ENCODE data around the gene DNMT3A.

The DNMT3A gene

GRCh38 chr2:25304321-25304720, 37.4 kb downstream of the DNMT3A start:
- Histone ChIP-seq H3K9ac (ENCODE audit: low read depth, low read length) (no peak overlapping the region), H3K9me3 (ENCODE audit: control insufficient read depth, insufficient read depth, low read length) (no peaks in the 10 kb centered on the region), H3K4me1 (ENCODE audit: insufficient read depth, low read length) (peaks cover 13% of the 10 kb centered on the region), H3K36me3 (ENCODE audit: insufficient read depth, low read length) (no peaks in the 10 kb centered on the region)

- Histone ChIP-seq H3K9ac (ENCODE audit: low read depth, low read length) (no peak overlapping the region), H3K4me1 (ENCODE audit: insufficient read depth, low read length) (peaks cover 13% of the 10 kb centered on the region), H3K36me3 (ENCODE audit: insufficient read depth, low read length) (no peaks in the 10 kb centered on the region), H3K9me3 (ENCODE audit: control insufficient read depth, insufficient read depth, low read length) (no peaks in the 10 kb centered on the region)
Observed at GRCh38 chr2:25303633-25304236, 38.0 kb downstream of the DNMT3A start.

GRCh38 chr2:25302758-25303375, 38.9 kb downstream of the DNMT3A start:
- Histone ChIP-seq H3K9me3 (ENCODE audit: control insufficient read depth, insufficient read depth, low read length) (no peaks in the 10 kb centered on the region), H3K36me3 (ENCODE audit: insufficient read depth, low read length) (no peaks in the 10 kb centered on the region), H3K4me1 (ENCODE audit: insufficient read depth, low read length) (peaks cover 13% of the 10 kb centered on the region), H3K9ac (ENCODE audit: low read depth, low read length) (no peak overlapping the region)

- Histone ChIP-seq H3K9ac (ENCODE audit: low read depth, low read length) (no peak overlapping the region), H3K4me1 (ENCODE audit: insufficient read depth, low read length) (peaks cover 13% of the 10 kb centered on the region), H3K9me3 (ENCODE audit: control insufficient read depth, insufficient read depth, low read length) (no peaks in the 10 kb centered on the region), H3K36me3 (ENCODE audit: insufficient read depth, low read length) (no peaks in the 10 kb centered on the region)
Observed at GRCh38 chr2:25301453-25302352, 40.0 kb downstream of the DNMT3A start.

GRCh38 chr2:25300001-25300400, 41.7 kb downstream of the DNMT3A start:
- no peaks in the 10 kb centered on the region for H3K36me3 ChIP-seq (ENCODE audit: insufficient read depth, low read length)
- no peaks in the 10 kb centered on the region for H3K9me3 ChIP-seq (ENCODE audit: control insufficient read depth, insufficient read depth, low read length)
- peaks cover 20% of the 10 kb centered on the region for H3K4me1 ChIP-seq (ENCODE audit: insufficient read depth, low read length)
- H3K9ac ChIP-seq (ENCODE audit: low read depth, low read length): no peak overlapping the region

GRCh38 chr2:25298776-25299431, 42.8 kb downstream of the DNMT3A start:
- no peak overlapping the region for H3K9ac ChIP-seq (ENCODE audit: low read depth, low read length)
- H3K36me3 ChIP-seq (ENCODE audit: insufficient read depth, low read length): no peaks in the 10 kb centered on the region
- no peaks in the 10 kb centered on the region for H3K9me3 ChIP-seq (ENCODE audit: control insufficient read depth, insufficient read depth, low read length)
- H3K4me1 ChIP-seq (ENCODE audit: insufficient read depth, low read length): peaks cover 20% of the 10 kb centered on the region; the same call in 1 of the 2 replicates

GRCh38 chr2:25297738-25298137, 44.0 kb downstream of the DNMT3A start:
- Histone ChIP-seq H3K9ac (ENCODE audit: low read depth, low read length) (no peak overlapping the region), H3K4me1 (ENCODE audit: insufficient read depth, low read length) (peaks cover 16% of the 10 kb centered on the region; the same call in 1 of the 2 replicates), H3K9me3 (ENCODE audit: control insufficient read depth, insufficient read depth, low read length) (no peaks in the 10 kb centered on the region), H3K36me3 (ENCODE audit: insufficient read depth, low read length) (no peaks in the 10 kb centered on the region)

GRCh38 chr2:25295621-25296020, 46.1 kb downstream of the DNMT3A start:
- Histone ChIP-seq H3K4me1 (ENCODE audit: insufficient read depth, low read length) (peaks cover 16% of the 10 kb centered on the region; the same call in 1 of the 2 replicates), H3K9me3 (ENCODE audit: control insufficient read depth, insufficient read depth, low read length) (no peaks in the 10 kb centered on the region), H3K9ac (ENCODE audit: low read depth, low read length) (no peak overlapping the region), H3K36me3 (ENCODE audit: insufficient read depth, low read length) (no peaks in the 10 kb centered on the region)

- Histone ChIP-seq H3K36me3 (ENCODE audit: insufficient read depth, low read length) (no peaks in the 10 kb centered on the region), H3K9ac (ENCODE audit: low read depth, low read length) (no peak overlapping the region), H3K4me1 (ENCODE audit: insufficient read depth, low read length) (peaks cover 16% of the 10 kb centered on the region; the same call in 1 of the 2 replicates), H3K9me3 (ENCODE audit: control insufficient read depth, insufficient read depth, low read length) (no peaks in the 10 kb centered on the region)
Observed at GRCh38 chr2:25294573-25295462, 46.9 kb downstream of the DNMT3A start.

- Histone ChIP-seq H3K9me3 (ENCODE audit: control insufficient read depth, insufficient read depth, low read length) (no peaks in the 10 kb centered on the region), H3K9ac (ENCODE audit: low read depth, low read length) (no peak overlapping the region), H3K4me1 (ENCODE audit: insufficient read depth, low read length) (peaks cover 16% of the 10 kb centered on the region; the same call in 1 of the 2 replicates), H3K36me3 (ENCODE audit: insufficient read depth, low read length) (no peaks in the 10 kb centered on the region)
Observed at GRCh38 chr2:25293958-25294562, 47.7 kb downstream of the DNMT3A start.

GRCh38 chr2:25293145-25293544, 48.6 kb downstream of the DNMT3A start:
- Histone ChIP-seq H3K36me3 (ENCODE audit: insufficient read depth, low read length) (no peaks in the 10 kb centered on the region), H3K9me3 (ENCODE audit: control insufficient read depth, insufficient read depth, low read length) (no peaks in the 10 kb centered on the region), H3K4me1 (ENCODE audit: insufficient read depth, low read length) (peaks cover 16% of the 10 kb centered on the region; the same call in 1 of the 2 replicates), H3K9ac (ENCODE audit: low read depth, low read length) (no peak overlapping the region)

- Histone ChIP-seq H3K4me1 (ENCODE audit: insufficient read depth, low read length) (peaks cover 16% of the 10 kb centered on the region; the same call in 1 of the 2 replicates), H3K9ac (ENCODE audit: low read depth, low read length) (no peak overlapping the region), H3K9me3 (ENCODE audit: control insufficient read depth, insufficient read depth, low read length) (no peaks in the 10 kb centered on the region), H3K36me3 (ENCODE audit: insufficient read depth, low read length) (no peaks in the 10 kb centered on the region)
Observed at GRCh38 chr2:25292408-25292807, 49.3 kb downstream of the DNMT3A start.

- H3K9me3 ChIP-seq (ENCODE audit: control insufficient read depth, insufficient read depth, low read length): no peaks in the 10 kb centered on the region
- H3K36me3 ChIP-seq (ENCODE audit: insufficient read depth, low read length): no peaks in the 10 kb centered on the region
- H3K9ac ChIP-seq (ENCODE audit: low read depth, low read length): no peak overlapping the region
- H3K4me1 ChIP-seq (ENCODE audit: insufficient read depth, low read length): peaks cover 18% of the 10 kb centered on the region; the same call in 1 of the 2 replicates
Observed at GRCh38 chr2:25290811-25291495, 50.8 kb downstream of the DNMT3A start.
